ENCODE results near the gene ALDH1A2.

DNA sequence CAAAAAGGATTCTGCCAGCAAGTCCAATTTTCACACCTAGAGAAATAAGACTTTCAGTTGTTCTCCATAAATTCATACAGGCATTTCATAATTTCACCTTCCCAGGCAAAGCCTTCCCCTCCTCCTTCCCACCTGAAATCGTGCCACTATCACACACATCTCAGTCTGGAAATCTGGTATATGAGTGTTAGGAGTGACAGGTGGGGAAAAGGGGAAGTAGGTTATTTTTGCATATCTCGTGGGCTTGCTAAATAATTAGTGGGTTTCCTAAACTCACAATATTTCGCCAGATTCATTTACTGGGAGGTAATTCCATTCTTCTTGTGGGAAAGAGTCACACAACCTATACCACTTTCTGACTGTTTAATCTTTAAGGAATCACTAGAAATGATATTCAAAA, 7.4 kb downstream of the ALDH1A2 start:
- TF ChIP-seq, protein P1, sequence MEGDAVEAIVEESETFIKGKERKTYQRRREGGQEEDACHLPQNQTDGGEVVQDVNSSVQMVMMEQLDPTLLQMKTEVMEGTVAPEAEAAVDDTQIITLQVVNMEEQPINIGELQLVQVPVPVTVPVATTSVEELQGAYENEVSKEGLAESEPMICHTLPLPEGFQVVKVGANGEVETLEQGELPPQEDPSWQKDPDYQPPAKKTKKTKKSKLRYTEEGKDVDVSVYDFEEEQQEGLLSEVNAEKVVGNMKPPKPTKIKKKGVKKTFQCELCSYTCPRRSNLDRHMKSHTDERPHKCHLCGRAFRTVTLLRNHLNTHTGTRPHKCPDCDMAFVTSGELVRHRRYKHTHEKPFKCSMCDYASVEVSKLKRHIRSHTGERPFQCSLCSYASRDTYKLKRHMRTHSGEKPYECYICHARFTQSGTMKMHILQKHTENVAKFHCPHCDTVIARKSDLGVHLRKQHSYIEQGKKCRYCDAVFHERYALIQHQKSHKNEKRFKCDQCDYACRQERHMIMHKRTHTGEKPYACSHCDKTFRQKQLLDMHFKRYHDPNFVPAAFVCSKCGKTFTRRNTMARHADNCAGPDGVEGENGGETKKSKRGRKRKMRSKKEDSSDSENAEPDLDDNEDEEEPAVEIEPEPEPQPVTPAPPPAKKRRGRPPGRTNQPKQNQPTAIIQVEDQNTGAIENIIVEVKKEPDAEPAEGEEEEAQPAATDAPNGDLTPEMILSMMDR (IDR thresholded peaks at IDR 0.05; ENCODE audit: poor library complexity, severe bottlenecking): no peak
- TF ChIP-seq EZH2 (IDR thresholded peaks at IDR 0.05; ENCODE audit: borderline replicate concordance, insufficient read depth, low read length, poor library complexity, severe bottlenecking) (no peak), POLR2AphosphoS5 (IDR thresholded peaks at IDR 0.05) (no peak), EP300 (conservative IDR thresholded peaks at IDR 0.05; ENCODE audit: poor library complexity, severe bottlenecking) (no peak), SMC3 (conservative IDR thresholded peaks at IDR 0.05; ENCODE audit: poor library complexity) (no peak), TAF1 (IDR thresholded peaks at IDR 0.05; ENCODE audit: low read depth) (no peak), RAD21 (conservative IDR thresholded peaks at IDR 0.05) (no peak), REST (IDR thresholded peaks at IDR 0.05; ENCODE audit: borderline replicate concordance) (no peak)

Data from neural cell (in vitro differentiated cells).